ENCODE data around the gene ASXL2.
A peak's percentile ranks its signal among the peaks of the same experiment; 100 is the strongest.
"Not testable (repeated sequence)": the region's sequence is repeated elsewhere in the genome, so short reads cannot be mapped to it uniquely, and the experiment has no call there.

The ASXL2 gene

DNA sequence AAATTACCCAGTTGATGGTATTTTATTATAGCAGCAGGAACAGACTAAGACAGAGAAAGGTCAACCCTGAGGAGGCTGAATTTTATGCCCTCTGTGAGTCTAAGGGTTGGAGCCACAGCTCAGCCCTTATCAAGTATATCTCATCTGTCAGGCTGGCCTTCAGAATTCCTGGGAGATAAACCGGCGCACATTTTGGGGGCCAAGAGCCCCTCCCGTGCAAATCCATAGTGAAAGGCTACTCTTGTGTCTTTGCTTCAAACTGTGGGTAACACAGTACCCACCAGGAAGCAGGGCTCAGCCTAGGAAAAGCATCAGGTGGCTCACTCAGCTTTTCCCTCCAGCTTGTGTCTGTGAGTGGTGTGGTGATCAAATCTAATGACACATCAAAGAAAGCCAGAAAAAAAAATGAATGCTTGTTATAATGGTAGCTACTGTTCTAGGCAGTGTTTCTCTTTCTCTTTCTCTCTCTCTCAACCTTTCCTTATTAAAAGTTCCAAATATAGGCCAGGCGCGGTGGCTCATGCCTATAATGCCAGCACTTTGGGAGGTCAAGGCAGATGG lies 25.0 kb upstream of the ASXL2 start:
- no peak for TF ChIP-seq GATA1 (IDR thresholded peaks at IDR 0.05; ENCODE audit: low read depth, low read length)
- TF ChIP-seq POLR2A (IDR thresholded peaks at IDR 0.05; ENCODE audit: low read length), result no peak
- peak in 1 of 2 experiments; percentile 34 for DNase-seq

GRCh38 chr2:25899404-25899970 lies 21.2 kb upstream of the ASXL2 start:
- DNase-seq, result no peak
- TF ChIP-seq GATA1 (IDR thresholded peaks at IDR 0.05; ENCODE audit: low read depth, low read length) (no peak), POLR2A (IDR thresholded peaks at IDR 0.05; ENCODE audit: low read length) (no peak)

- no peak for DNase-seq
Observed at GRCh38 chr2:25897506-25897905, 19.2 kb upstream of the ASXL2 start.

GRCh38 chr2:25896308-25896707 lies 18.0 kb upstream of the ASXL2 start:
- not testable (repeated sequence) for DNase-seq

More at GRCh38 chr2:25897506-25897905, 19.2 kb upstream of the ASXL2 start:
- TF ChIP-seq POLR2A (IDR thresholded peaks at IDR 0.05; ENCODE audit: low read length) (no peak), GATA1 (IDR thresholded peaks at IDR 0.05; ENCODE audit: low read depth, low read length) (no peak)

GRCh38 chr2:25895610-25896009 lies 17.3 kb upstream of the ASXL2 start:
- TF ChIP-seq POLR2A (IDR thresholded peaks at IDR 0.05; ENCODE audit: low read length) (no peak), GATA1 (IDR thresholded peaks at IDR 0.05; ENCODE audit: low read depth, low read length) (no peak)

DNA sequence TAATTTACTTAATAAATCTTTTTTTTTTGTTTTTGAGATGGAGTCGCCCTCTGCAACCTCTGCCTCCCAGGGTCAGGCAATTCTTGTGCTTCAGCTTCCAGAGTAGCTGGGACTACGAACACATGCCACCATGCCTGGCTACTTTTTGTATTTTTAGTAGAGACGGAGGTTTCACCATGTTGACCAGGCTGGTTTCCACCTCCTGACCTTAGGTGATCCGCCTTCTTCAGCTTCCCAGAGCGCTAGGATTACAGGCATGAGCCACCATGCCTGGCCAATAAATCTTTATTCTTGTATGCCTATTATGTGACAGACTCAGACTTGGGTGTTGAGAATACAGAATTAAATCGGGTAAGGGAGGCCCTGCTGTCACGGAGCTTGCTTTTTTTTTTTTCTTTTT lies 16.7 kb upstream of the ASXL2 start:
- DNase-seq, result no peak
- TF ChIP-seq POLR2A (IDR thresholded peaks at IDR 0.05; ENCODE audit: low read length) (no peak), GATA1 (IDR thresholded peaks at IDR 0.05; ENCODE audit: low read depth, low read length) (no peak)

More at GRCh38 chr2:25895610-25896009, 17.3 kb upstream of the ASXL2 start:
- DNase-seq, result no peak

GRCh38 chr2:25894135-25894830 lies 16.0 kb upstream of the ASXL2 start:
- no peak for TF ChIP-seq POLR2A (IDR thresholded peaks at IDR 0.05; ENCODE audit: low read length)
- TF ChIP-seq GATA1 (IDR thresholded peaks at IDR 0.05; ENCODE audit: low read depth, low read length), result no peak
- no peak for DNase-seq

DNA sequence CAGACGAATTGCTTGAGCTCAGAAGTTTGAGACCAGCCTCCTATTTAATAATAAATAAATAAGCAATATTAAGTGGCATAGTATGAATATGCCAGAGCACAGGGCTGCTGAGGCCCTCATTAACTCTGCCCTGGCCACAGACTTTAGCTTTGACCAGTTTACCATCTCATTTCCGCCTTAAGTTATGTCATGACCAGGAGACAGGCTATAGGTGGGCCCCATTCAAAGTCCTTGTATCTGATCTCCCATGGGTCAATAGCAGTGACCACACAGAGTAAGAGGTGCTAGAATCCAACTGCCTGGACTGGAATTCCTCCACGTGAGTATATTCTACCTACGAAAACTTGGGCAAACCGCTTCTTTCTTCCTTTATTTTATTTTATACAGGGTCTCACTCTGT lies 13.4 kb upstream of the ASXL2 start:
- no peak for DNase-seq
- TF ChIP-seq GATA1 (IDR thresholded peaks at IDR 0.05; ENCODE audit: low read depth, low read length) (no peak), POLR2A (IDR thresholded peaks at IDR 0.05; ENCODE audit: low read length) (no peak)

GRCh38 chr2:25887624-25888242 lies 9.4 kb upstream of the ASXL2 start:
- no peak for TF ChIP-seq POLR2A (IDR thresholded peaks at IDR 0.05; ENCODE audit: low read length)
- no peak for TF ChIP-seq GATA1 (IDR thresholded peaks at IDR 0.05; ENCODE audit: low read depth, low read length)
- no peak for DNase-seq

- no peak for TF ChIP-seq GATA1 (IDR thresholded peaks at IDR 0.05; ENCODE audit: low read depth, low read length)
- TF ChIP-seq POLR2A (IDR thresholded peaks at IDR 0.05; ENCODE audit: low read length), result no peak
- DNase-seq, result no peak
Observed at GRCh38 chr2:25885933-25886332, 7.6 kb upstream of the ASXL2 start.

DNA sequence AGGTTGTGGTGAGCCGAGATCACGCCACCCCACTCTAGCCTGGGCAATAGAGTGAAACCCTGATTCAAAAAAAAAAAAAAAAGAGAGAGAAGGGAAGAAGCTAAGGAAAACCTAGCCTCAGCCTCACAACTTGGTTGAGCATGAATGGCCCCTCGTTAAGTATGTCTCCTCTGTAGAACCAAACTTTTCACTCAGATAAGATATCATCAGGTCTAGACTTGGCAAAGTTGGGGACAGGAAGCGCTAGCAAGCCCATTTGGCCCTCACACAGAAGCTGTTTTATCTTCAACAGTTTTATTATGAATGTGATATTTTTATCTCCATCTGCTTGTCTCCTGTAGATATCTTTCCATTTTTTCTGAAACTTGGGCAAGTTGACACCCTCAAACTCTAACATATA lies 3.5 kb upstream of the ASXL2 start:
- peak; percentile 43 to 75 for DNase-seq

DNA sequence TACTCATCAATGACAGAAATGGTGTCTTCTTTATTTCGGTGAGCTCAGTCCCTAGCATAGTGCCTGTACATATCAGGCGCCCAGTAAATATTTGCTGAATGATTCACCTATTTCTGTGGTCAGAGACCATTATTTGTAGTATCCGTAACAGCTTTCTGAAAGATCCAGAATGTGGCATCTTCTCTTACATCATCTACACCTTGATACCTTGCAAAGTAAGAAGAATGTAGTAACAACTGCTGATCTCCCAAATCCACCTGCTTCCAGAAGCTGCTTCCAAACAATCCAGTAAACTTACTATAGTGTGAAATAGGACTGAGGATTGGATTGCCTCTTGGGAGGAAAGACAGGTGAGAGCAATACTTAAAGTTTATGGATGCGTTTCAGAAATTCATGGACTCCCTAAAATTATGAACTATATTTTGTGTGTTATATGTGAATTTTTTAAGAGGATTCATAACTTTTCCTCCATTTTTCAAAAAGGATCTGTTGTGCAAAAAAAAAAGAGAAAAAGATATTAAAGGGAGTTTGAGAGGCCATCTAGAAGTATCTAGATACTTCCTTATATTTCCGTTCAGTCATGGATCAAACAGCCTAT lies 945 bp upstream of the ASXL2 start:
- no peak for DNase-seq

More for the DNA sequence above, 3.5 kb upstream of the ASXL2 start:
- TF ChIP-seq POLR2A (IDR thresholded peaks at IDR 0.05; ENCODE audit: low read length), result no peak
- TF ChIP-seq GATA1 (IDR thresholded peaks at IDR 0.05; ENCODE audit: low read depth, low read length), result no peak

GRCh38 chr2:25877431-25878360 lies 591 bp downstream of the ASXL2 start:
- peak; percentile 87 to 88 for DNase-seq
- TF ChIP-seq GATA1 (IDR thresholded peaks at IDR 0.05; ENCODE audit: low read depth, low read length) (no peak), POLR2A (IDR thresholded peaks at IDR 0.05; ENCODE audit: low read length) (peak; percentile 78)

More for the DNA sequence above, 945 bp upstream of the ASXL2 start:
- TF ChIP-seq GATA1 (IDR thresholded peaks at IDR 0.05; ENCODE audit: low read depth, low read length) (no peak), POLR2A (IDR thresholded peaks at IDR 0.05; ENCODE audit: low read length) (no peak)

All from erythroblast (primary cell).